Lung (tissue), 12 donors: Measurements from ENCODE around the gene HBD. TPM values are rescaled to one million over a fixed set of nuclear protein-coding genes. Genes with fewer than 3 reads are reported as not detected.

Experiments
- ATAC-seq: fragments of 200-7000 bp; cut with Tn5 transposase; one replicate; pipeline ENCODE4 v1.9.1; 2020; ENCODE audit warnings: moderate number of reproducible peaks; ENCODE audit not compliant: insufficient read depth, low FRiP score
- DNase-seq, 3 donors: peaks; one replicate each; pipeline ENCODE4 v3.0.0-alpha.2; 2013 to 2017
- H3K27ac ChIP-seq, 2 donors: one replicate each; pipeline ENCODE4 v1.5.1; 2013; ENCODE audit warnings: mild to moderate bottlenecking in 2 of 2, moderate library complexity in 2 of 2, control low read depth in 1 of 2, inconsistent platforms in 1 of 2, low read depth in 1 of 2, low read length in 1 of 2
- H3K27me3 ChIP-seq, 3 donors: one replicate each; pipeline ENCODE4 v1.5.1; 2013; ENCODE audit warnings: low read length in 2 of 3; ENCODE audit not compliant: control insufficient read depth in 3 of 3, insufficient read depth in 3 of 3
- H3K36me3 ChIP-seq, 4 donors: one replicate each; pipeline ENCODE4 v1.5.1; 2013; ENCODE audit warnings: low read length in 4 of 4, mild to moderate bottlenecking in 1 of 4, moderate library complexity in 1 of 4; ENCODE audit not compliant: control insufficient read depth in 4 of 4, insufficient read depth in 4 of 4
- H3K4me1 ChIP-seq, 5 donors: one replicate each; pipeline ENCODE4 v1.5.1; 2013; ENCODE audit warnings: low read length in 5 of 5, mild to moderate bottlenecking in 2 of 5, moderate library complexity in 1 of 5; ENCODE audit not compliant: control insufficient read depth in 5 of 5, insufficient read depth in 5 of 5
- H3K4me3 ChIP-seq: one replicate; pipeline ENCODE4 v1.5.1; 2013; ENCODE audit warnings: mild to moderate bottlenecking, control low read depth, moderate library complexity
- H3K9ac ChIP-seq, 2 donors: one replicate each; pipeline ENCODE4 v1.5.1; 2013; ENCODE audit warnings: low read length in 2 of 2, control low read depth in 1 of 2; ENCODE audit not compliant: insufficient read depth in 1 of 2
- H3K9me3 ChIP-seq, 4 donors: one replicate each; pipeline ENCODE4 v1.5.1; 2013; ENCODE audit warnings: low read length in 3 of 4, mild to moderate bottlenecking in 1 of 4, moderate library complexity in 1 of 4; ENCODE audit not compliant: control insufficient read depth in 4 of 4, insufficient read depth in 3 of 4
- CTCF ChIP-seq: IDR thresholded peaks from 2 replicates; pipeline ENCODE4 v1.5.1; 2012; ENCODE audit warnings: mild to moderate bottlenecking; ENCODE audit errors: control extremely low read depth, extremely low read depth
- WGBS, 2 donors: extraction: QIAGEN DNeasy Blood & Tissue Kit; methylation state at CpG; one replicate each; pipeline ENCODE4 v1.1.7; 2013; 5-methylcytosine and 5-hydroxymethylcytosine counted together
- polyA plus RNA-seq, 2 donors: library from polyadenylated mRNA; stranded (reverse); fragments of 200-250 nt; gene quantifications; one replicate each; pipeline ENCODE4 v1.2.1, GENCODE V29; 2013
- total RNA-seq, 2 donors: library from RNA; depleted of rRNA in 1 of 2; stranded (reverse); fragments of >200 nt in 1 of 2; gene quantifications; one replicate each; pipeline ENCODE4 v1.2.1, GENCODE V29; 2014 to 2021
- donor health status: control.
- donor health status: control.
- donor health status: Bipolar disorder and iron deficiency.
- donor health status: healthy.
- donor health status: DM: yes; HTN: yes; CAD: no.

Gene HBD
- total and polyA plus RNA-seq, 4 donors, result 0.24 to 1.1 (median 0.66) TPM; not detected in 1

GRCh38 chr11:5240458-5240857, 6.2 kb upstream of the HBD start:
- no peak for TF ChIP-seq CTCF
- Histone ChIP-seq H3K36me3 (no peaks in the 10 kb centered on the region), H3K4me3 (no peak overlapping the region), H3K27ac (no peak overlapping the region), H3K9ac (no peak overlapping the region), H3K9me3 (no peaks in the 10 kb centered on the region), H3K27me3 (peaks cover 0 to 4% (median 0%) of the 10 kb centered on the region in 3 donors), H3K4me1 (no peaks in the 10 kb centered on the region)
- WGBS, 2 donors, result 66 to 75% methylated on average over 2 of the region's 2 CpGs
- ATAC-seq, result no peak
- no peak for DNase-seq

DNA sequence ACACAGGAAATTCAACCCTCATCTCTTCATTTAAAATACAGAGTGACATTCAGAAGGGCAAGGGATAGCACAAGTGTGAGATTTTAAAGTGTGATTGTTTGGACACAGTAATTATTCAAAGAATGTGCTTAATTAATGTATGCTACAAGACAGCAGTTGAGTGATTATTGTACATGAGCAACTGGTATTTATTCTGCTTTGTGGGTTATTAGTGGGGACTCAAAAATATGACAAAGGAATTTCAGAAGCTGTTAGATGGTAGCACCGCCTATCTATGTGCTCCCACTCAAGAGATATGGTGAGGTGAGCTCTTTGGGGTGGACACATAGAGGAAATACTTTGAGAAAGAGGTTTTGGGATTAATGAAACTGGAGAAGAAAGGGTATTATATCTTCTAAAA, 5.8 kb upstream of the HBD start:
- no peaks in the 10 kb centered on the region for H3K36me3 ChIP-seq
- H3K9ac ChIP-seq, result no peak overlapping the region
- ATAC-seq (no peak), DNase-seq (no peak)
- H3K27ac ChIP-seq, result no peak overlapping the region
- TF ChIP-seq CTCF, result no peak
- peaks cover 0 to 4% (median 0%) of the 10 kb centered on the region in 3 donors for H3K27me3 ChIP-seq
- H3K4me1 ChIP-seq, result no peaks in the 10 kb centered on the region
- WGBS, 2 donors, result 76 to 97% methylated on average over 1 of the region's 1 CpG
- no peaks in the 10 kb centered on the region for H3K9me3 ChIP-seq
- H3K4me3 ChIP-seq, result no peak overlapping the region

DNA sequence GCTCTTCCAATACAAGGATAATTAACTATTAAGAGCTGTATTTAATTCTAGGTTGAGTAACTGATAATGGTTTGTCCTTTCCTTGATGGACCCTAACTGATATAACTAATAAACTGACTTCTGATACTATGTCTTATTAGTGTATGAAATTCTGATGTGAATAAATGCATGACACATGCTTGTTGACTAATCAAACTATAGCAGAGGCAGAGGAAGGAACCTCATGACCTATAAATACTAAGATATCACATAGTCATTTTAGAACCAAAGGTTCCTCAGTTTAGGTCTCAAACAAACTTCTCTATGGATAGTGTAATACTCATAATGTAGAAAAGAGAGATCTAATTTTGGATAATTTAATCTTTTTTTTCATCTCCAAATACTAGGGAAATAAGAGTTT, 4.8 kb upstream of the HBD start:
- no peak overlapping the region for H3K9ac ChIP-seq
- H3K9me3 ChIP-seq, result no peaks in the 10 kb centered on the region
- DNase-seq (no peak), ATAC-seq (no peak)
- H3K27ac ChIP-seq, result no peak overlapping the region
- H3K27me3 ChIP-seq, result peaks cover 0 to 4% (median 0%) of the 10 kb centered on the region in 3 donors
- H3K4me1 ChIP-seq, result no peaks in the 10 kb centered on the region
- H3K4me3 ChIP-seq, result no peak overlapping the region
- TF ChIP-seq CTCF, result no peak
- H3K36me3 ChIP-seq, result no peaks in the 10 kb centered on the region

DNA sequence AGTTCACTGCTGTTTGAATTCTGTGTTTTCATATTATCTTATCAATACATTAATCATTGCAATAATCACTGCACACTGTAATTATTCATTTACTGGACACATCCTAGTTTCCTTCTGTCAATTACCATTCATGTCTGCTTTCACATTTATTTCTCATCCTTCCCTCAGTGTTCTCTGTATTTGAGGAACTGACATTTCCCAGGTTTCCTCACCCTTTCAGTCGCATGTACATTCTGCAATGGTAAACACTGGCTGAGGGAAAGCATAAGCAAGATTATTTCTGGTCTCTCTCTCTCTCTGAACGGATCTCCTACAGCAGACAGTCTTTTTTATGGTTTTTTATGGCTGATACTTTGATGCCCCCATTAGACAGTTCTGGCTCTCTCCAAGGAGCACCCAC, 4.2 kb upstream of the HBD start:
- Histone ChIP-seq H3K9me3 (no peaks in the 10 kb centered on the region), H3K4me3 (no peak overlapping the region), H3K36me3 (no peaks in the 10 kb centered on the region), H3K27me3 (peaks cover 0 to 4% (median 0%) of the 10 kb centered on the region in 3 donors), H3K27ac (no peak overlapping the region), H3K9ac (no peak overlapping the region), H3K4me1 (no peaks in the 10 kb centered on the region)
- ATAC-seq (no peak), DNase-seq (no peak)
- no peak for TF ChIP-seq CTCF
- 40 to 45% methylated on average over 2 of the region's 2 CpGs for WGBS, 2 donors
